ENCODE data around the gene GPC3.

DNA sequence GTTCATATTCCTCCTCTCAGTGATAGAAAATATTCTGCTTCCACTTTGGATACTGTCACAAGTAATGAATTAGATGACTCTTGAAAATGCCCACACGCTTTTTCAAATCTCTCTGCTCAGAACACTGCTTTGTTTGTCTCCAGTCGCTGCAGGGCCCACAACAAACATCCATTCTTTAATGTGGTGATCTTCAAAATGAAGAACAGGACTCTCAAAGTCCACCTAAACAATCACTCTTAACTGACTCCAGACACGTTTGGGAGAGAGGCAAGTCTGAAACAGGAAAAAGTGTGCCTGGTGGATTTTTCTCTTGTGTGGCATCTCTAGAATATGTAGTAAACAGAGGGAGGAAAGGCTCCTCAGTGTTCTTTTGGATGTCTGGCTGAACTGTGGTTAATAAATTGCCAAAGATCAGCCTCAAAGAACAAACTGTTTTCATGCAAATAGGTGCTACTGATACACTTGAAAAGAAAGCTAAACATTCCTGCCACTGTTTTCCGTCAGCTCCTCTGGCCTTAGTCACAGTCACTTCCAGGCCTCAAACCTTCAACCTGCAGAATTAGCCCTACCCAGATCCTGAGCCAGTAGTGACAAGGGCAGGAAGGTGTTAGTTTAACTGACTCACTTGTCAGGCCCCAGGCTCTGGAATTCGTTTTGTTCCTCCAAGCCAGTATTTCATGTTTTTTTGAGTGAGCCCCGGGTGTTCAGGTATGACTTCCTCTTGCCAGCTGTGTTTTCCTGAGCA lies 310.5 kb downstream of the GPC3 start:
- TF ChIP-seq CTCF (conservative IDR thresholded peaks at IDR 0.05; ENCODE audit: low read depth, low read length) (no peak), EZH2 (IDR thresholded peaks at IDR 0.05; ENCODE audit: borderline replicate concordance, low read depth, low read length, poor library complexity, severe bottlenecking) (no peak)
